Measurements from ENCODE around the gene STAB2. TPM values are rescaled to one million over a fixed set of nuclear protein-coding genes. Genes with fewer than 3 reads are reported as not detected.

STAB2 gene
- total RNA-seq, 2 donors from 2014 or later, result not detected

DNA sequence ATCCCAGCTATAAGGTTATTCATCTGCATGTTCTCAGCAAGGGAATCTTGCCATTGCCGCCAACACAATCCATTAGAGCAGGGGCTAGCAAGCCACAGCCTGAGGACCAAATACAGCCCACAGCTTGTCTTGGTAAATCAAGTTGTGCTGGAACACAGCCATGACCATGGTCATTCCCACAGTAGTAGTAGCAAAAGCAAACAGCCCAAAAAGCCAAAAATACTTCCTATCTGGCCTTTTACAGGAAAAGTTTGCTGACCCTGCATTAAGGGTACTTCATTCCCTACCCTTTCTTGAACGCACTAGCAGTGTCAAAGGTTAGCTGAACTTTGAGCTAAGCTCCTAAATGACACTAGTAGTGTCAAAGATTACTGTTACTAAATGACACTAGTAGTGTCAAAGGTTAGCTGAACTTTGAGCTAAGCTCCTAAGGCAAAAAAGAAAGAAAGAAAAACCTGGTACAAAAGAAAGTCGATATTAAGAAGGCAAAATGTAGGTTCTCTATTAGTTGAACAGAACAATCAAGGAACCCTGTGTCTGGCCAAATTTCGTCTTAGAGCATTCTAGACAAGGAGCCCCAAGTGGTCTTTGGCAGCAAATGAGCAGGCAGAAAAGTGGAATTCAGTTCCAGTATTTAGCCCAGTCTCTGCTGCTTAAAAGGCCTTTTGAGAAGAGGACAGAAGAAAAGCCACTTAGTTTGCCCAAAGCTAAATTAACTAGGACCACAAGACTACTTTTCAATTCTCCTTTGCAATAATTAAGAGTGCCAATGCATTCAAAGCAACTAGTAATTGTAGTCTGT is 186.2 kb downstream of the STAB2 start:
- Mint-ChIP-seq H3K36me3 (ENCODE audit: insufficient read depth in 2 of 2) (peaks cover 0 to 2% of the 10 kb centered on the region in 2 donors), H3K27me3 (ENCODE audit: low read depth) (no peaks in the 10 kb centered on the region), H3K27ac (no peak overlapping the region), H3K4me1 (ENCODE audit: low read depth) (no peaks in the 10 kb centered on the region), H3K9me3 (no peaks in the 10 kb centered on the region), H3K4me3 (no peak overlapping the region)
- DNase-seq, result no peak
- no peak for ATAC-seq (replicated peaks in 1 of 2)

DNA sequence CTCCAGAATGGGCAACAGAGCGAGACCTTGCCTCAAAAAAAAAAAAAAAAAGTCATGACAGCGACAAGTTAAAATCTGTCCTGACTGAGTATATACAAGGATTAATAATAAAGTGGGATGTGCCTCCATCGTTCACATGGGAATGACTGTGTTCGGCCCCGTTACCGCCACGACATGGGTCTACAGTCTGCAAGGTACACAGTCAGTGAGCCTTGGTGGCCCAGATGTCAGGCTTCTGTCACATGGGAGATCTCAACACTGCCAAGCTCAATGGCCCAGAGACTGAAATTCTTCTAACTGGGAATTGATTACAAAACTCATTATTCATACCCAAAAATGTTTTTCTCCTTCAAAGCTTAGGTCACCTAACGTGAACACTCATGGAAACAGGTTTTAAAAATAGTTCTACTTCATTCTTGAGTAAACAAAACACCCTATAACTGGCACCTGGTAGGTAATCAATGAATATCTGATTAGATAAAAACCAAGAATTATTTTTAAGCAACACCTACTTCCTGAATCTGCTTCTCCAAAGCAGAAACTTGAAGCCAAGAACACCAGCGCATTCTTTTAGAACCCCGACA is 188.0 kb downstream of the STAB2 start:
- no peak for ATAC-seq (replicated peaks in 1 of 2)
- H3K27me3 Mint-ChIP-seq (ENCODE audit: low read depth), result no peaks in the 10 kb centered on the region
- H3K4me1 Mint-ChIP-seq (ENCODE audit: low read depth), result no peaks in the 10 kb centered on the region
- H3K36me3 Mint-ChIP-seq (ENCODE audit: insufficient read depth in 2 of 2), result peaks cover 1 to 2% of the 10 kb centered on the region in 2 donors
- no peak for DNase-seq
- no peaks in the 10 kb centered on the region for H3K9me3 Mint-ChIP-seq
- H3K4me3 Mint-ChIP-seq, result no peak overlapping the region
- no peak overlapping the region for H3K27ac Mint-ChIP-seq

DNA sequence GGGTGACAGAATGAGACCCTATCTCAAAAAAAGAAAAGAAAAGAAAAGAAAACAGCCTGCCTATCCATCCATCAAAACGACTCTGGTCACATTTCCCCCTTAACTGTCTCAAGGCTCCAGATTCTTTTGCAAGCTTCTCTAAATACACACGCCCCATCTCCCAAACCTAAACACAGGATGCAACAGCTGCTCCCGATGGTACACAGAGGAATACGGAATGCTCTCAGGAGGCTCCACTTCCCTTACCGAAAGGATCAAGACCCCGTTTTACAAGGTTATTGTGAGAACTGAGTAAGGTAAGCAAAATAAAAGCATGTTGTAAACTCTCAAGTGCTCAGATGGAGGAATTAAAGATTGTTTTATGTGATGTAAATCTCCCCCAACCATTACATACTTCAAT is 191.7 kb downstream of the STAB2 start:
- Mint-ChIP-seq H3K4me1 (ENCODE audit: low read depth) (no peaks in the 10 kb centered on the region), H3K9me3 (no peaks in the 10 kb centered on the region), H3K27ac (no peak overlapping the region), H3K27me3 (ENCODE audit: low read depth) (no peaks in the 10 kb centered on the region), H3K36me3 (ENCODE audit: insufficient read depth in 2 of 2) (peaks cover 1 to 6% of the 10 kb centered on the region in 2 donors), H3K4me3 (no peak overlapping the region)
- DNase-seq, result no peak
- ATAC-seq (replicated peaks in 1 of 2), result no peak

DNA sequence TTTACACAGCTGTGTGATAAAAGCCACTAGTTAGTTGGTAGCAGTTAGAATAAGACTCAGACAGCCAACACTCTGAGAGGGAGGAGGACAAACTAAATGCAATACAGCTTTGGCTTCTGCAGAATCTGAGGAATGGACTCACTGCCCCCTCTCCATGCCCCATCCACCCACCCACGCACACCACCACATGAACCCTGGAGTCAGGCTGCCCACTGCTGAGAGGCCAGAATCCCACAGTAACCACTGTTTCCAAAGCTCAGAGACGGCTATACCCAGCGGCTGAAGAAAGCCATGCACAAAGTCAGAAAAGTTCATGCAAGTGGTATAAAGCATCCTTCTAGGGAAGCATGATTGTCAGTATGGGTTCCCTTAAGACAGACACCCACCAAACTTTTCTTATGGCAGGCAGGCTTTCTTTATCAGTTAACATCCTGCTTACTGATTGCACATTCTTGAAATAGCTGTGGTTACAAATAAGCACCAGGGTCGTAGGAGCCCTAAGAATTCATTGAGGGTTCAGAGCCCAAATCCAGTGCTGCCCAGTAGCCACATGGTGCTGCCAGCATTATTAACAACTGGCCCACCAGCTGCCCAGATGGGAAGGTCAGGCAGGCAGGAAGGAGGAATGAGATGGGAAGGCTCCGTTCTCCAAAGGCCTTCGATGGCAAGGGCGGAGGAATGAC is 192.5 kb downstream of the STAB2 start:
- peaks cover 3 to 9% of the 10 kb centered on the region in 2 donors for H3K36me3 Mint-ChIP-seq (ENCODE audit: insufficient read depth in 2 of 2)
- H3K27me3 Mint-ChIP-seq (ENCODE audit: low read depth), result no peaks in the 10 kb centered on the region
- H3K4me1 Mint-ChIP-seq (ENCODE audit: low read depth), result no peaks in the 10 kb centered on the region
- no peak for ATAC-seq (replicated peaks in 1 of 2)
- DNase-seq, result no peak
- H3K9me3 Mint-ChIP-seq, result no peaks in the 10 kb centered on the region
- no peak overlapping the region for H3K27ac Mint-ChIP-seq
- H3K4me3 Mint-ChIP-seq, result no peak overlapping the region

DNA sequence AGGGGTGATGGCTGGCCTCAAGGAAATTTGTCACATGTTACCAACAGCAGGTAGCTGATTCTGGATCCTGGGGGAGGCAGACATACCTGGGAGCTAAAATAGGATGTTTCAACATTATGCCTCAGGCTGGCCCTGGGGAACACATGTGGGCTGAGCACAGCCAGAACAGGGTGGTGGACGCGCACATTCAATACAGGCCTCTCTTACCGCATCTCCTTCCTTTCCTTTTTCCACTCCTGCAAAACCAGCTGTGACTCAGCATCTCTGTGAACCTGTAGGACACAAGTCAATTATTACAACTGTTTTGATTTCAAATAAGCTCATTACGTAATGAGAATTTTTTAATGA is 193.0 kb downstream of the STAB2 start:
- peaks cover 3 to 9% of the 10 kb centered on the region in 2 donors for H3K36me3 Mint-ChIP-seq (ENCODE audit: insufficient read depth in 2 of 2)
- DNase-seq, result no peak
- no peak overlapping the region for H3K27ac Mint-ChIP-seq
- no peak overlapping the region for H3K4me3 Mint-ChIP-seq
- no peaks in the 10 kb centered on the region for H3K27me3 Mint-ChIP-seq (ENCODE audit: low read depth)
- H3K4me1 Mint-ChIP-seq (ENCODE audit: low read depth), result no peaks in the 10 kb centered on the region
- no peaks in the 10 kb centered on the region for H3K9me3 Mint-ChIP-seq
- ATAC-seq (replicated peaks in 1 of 2), result no peak

DNA sequence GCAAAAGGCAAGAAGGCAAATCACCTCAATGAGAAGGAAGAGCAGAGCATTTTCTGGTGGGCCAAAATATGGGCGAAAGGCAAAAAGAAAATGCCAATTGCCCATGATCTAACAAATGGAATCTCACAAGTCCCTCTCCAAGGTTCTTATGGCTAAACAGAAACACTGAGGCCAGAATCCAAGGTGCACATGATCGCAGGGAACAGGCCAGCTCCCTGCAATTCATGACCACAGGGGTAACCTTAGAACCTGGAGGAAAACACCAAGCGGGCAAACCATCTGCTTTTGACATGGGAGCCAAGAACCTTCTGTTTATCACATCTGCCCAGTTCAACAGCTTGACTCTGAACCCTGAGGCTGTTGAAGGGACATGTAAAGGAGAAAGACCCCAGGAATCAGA is 193.9 kb downstream of the STAB2 start:
- ATAC-seq (replicated peaks in 1 of 2), result no peak
- Mint-ChIP-seq H3K4me3 (no peak overlapping the region), H3K36me3 (ENCODE audit: insufficient read depth in 2 of 2) (peaks cover 4 to 9% of the 10 kb centered on the region in 2 donors)

DNA sequence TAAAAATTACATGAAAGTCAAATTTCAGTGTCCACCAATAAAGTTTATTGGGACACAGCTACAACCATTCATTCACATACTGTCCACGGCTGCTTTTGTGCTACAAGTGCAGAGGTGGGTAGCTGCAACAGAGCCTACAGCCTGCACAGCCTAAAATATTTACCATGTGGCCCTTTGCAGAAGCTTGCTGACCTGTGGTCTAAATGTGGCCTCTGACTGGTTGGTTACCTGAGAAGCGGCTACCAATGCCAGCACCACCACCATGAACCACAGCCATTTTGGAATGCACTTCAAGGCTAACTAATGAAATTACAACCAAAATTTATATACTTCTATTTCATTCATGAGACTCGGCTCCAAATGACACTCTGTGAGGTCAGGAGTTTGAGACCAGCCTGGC is 195.3 kb downstream of the STAB2 start:
- DNase-seq (no peak), ATAC-seq (replicated peaks in 1 of 2) (no peak)
- Mint-ChIP-seq H3K4me1 (ENCODE audit: low read depth) (no peaks in the 10 kb centered on the region), H3K27ac (no peak overlapping the region), H3K4me3 (no peak overlapping the region), H3K36me3 (ENCODE audit: insufficient read depth in 2 of 2) (peaks cover 6 to 9% of the 10 kb centered on the region in 2 donors), H3K9me3 (no peaks in the 10 kb centered on the region), H3K27me3 (ENCODE audit: low read depth) (no peaks in the 10 kb centered on the region)

More for the DNA sequence above, 193.9 kb downstream of the STAB2 start:
- Mint-ChIP-seq H3K9me3 (no peaks in the 10 kb centered on the region), H3K27me3 (ENCODE audit: low read depth) (no peaks in the 10 kb centered on the region), H3K4me1 (ENCODE audit: low read depth) (no peaks in the 10 kb centered on the region), H3K27ac (no peak overlapping the region)
- no peak for DNase-seq

DNA sequence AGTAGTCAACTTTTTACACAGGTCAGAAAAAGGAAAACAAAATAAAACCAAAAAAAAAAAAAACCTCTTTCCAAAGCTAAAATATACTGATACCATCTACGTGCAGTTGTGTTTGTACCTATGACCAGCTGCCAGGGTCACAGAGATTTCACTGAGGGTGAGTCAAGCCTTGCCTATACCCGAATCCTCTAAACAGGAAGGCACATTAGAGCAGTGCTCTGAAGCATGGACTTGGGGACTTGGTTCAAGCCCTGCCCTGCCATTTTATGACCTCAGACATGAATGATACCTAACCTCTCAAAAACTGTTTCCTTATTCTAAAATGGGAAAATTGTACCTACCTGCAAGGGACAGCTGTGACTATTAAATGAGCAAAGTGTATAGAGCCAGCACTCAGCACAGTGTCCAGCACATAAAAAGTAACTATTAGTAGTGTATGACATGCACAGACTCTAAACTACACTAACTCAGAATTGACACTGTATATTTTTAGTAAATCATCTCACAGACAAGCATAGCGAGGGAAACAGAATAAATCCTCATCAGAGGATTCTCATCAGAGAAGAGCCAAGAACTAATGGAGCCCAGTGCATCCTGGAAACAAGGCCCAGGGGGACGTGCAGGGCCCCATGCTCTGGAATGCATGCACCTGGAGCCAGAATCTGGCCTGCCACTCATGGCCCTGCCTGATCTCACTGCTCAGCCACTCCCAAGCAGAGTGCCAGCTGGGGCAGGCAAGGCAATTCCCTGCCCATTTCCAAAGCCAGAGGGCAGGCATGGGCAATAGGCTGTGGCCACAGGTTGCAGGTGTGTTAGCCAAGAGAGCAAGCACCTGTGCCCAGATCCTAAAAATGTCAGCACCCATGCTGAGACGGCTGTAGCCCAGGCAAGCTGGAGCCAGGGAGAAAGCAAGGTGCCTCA is 196.9 kb downstream of the STAB2 start:
- ATAC-seq (replicated peaks in 1 of 2) (no peak), DNase-seq (no peak)
- H3K4me3 Mint-ChIP-seq, result no peak overlapping the region
- H3K27ac Mint-ChIP-seq, result no peak overlapping the region
- H3K36me3 Mint-ChIP-seq (ENCODE audit: insufficient read depth in 2 of 2), result peaks cover 5 to 7% of the 10 kb centered on the region in 2 donors
- no peaks in the 10 kb centered on the region for H3K9me3 Mint-ChIP-seq
- no peaks in the 10 kb centered on the region for H3K27me3 Mint-ChIP-seq (ENCODE audit: low read depth)
- no peaks in the 10 kb centered on the region for H3K4me1 Mint-ChIP-seq (ENCODE audit: low read depth)

DNA sequence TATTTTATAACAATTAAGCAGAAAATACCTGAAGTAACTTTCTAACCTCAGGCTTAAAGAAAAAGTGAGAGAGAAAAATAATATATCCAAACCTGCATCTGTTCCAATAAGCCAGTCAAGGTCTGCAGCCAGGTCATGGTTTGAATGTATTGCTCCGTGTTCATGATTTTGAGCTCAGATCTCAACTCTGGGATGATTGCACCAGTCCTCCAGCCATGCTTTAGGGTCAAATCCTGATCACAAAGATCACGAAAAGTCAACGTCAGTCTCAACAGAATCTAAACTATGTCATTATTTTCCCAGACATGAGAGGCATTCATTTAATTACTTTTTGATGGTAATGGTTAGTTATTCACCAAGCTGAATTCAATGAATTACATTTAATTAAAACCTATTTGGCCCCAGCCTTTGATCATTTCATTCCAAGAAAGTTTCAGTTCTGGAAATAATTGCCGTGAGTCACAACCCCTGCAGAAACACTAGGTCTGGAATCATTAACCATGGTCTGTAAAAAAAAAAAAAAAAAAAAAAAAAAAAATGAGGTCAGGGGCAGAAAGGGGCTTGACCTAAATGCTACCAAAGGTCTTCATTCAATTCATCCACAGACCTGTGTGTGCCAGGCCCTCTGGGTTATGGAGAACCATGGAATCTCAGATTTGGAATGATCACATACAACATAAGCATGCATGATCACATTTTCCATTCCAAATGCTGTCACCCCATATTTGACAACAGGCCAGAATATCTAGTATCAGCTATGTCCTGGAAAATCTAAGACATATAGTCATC is 198.4 kb downstream of the STAB2 start:
- Mint-ChIP-seq H3K4me1 (ENCODE audit: low read depth) (no peaks in the 10 kb centered on the region), H3K27me3 (ENCODE audit: low read depth) (no peaks in the 10 kb centered on the region), H3K36me3 (ENCODE audit: insufficient read depth in 2 of 2) (peaks cover 5 to 7% of the 10 kb centered on the region in 2 donors), H3K4me3 (no peak overlapping the region), H3K9me3 (no peaks in the 10 kb centered on the region), H3K27ac (no peak overlapping the region)
- no peak for ATAC-seq (replicated peaks in 1 of 2)
- no peak for DNase-seq

DNA sequence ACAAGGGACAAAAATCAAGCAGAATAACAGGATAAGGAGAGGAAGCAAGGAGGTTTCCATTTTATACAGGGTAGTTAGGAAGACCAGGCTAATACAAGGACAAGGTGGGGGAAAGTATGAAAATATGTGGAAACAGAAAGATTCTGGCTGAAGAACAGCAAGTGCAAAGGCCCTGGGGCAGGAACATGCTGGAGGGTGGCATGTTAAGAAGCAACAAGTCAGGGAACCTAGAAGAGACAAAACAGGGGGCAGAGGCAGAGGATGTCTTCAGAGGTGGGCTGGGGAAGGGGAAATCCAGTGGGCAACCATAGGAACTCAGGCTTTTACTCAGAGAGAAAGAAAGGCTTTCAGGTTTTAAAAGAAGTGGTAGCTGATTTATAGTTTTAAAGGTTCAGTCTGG is 199.1 kb downstream of the STAB2 start:
- Mint-ChIP-seq H3K9me3 (no peaks in the 10 kb centered on the region), H3K36me3 (ENCODE audit: insufficient read depth in 2 of 2) (peaks cover 5 to 7% of the 10 kb centered on the region in 2 donors), H3K4me1 (ENCODE audit: low read depth) (no peaks in the 10 kb centered on the region), H3K27me3 (ENCODE audit: low read depth) (no peaks in the 10 kb centered on the region), H3K27ac (no peak overlapping the region), H3K4me3 (no peak overlapping the region)
- ATAC-seq (replicated peaks in 1 of 2) (no peak), DNase-seq (no peak)

DNA sequence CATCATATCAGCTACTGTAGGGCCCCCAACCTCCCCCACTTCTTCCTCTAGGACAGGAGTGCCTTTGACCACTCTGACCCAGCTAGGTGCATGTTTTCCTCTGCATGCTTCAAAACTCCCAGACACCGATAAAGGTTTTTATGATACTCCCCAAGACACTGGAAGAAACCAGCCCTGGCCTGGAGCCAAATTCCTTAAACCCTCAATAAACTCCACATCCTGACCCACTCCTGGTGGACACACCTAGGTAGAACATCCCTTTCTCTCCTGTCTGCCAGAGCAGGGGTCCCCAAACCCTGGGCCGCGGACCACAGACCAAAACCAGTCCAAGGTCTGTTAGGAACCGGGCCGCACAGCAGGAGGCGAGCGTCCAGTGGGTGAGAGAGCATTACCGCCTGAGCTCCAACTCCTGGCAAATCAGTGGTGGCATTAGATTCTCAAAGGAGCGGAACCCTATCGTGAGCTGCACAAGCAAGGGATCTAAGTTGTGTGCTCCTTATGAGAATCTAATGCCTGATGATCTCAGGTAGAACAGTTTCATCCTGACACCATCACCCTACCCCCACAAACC is 204.4 kb downstream of the STAB2 start:
- H3K36me3 Mint-ChIP-seq (ENCODE audit: insufficient read depth in 2 of 2), result peaks cover 3% of the 10 kb centered on the region in 2 donors
- no peaks in the 10 kb centered on the region for H3K9me3 Mint-ChIP-seq
- no peak overlapping the region for H3K27ac Mint-ChIP-seq
- ATAC-seq (replicated peaks in 1 of 2) (no peak), DNase-seq (no peak)
- no peaks in the 10 kb centered on the region for H3K4me1 Mint-ChIP-seq (ENCODE audit: low read depth)
- H3K4me3 Mint-ChIP-seq, result no peak overlapping the region
- no peaks in the 10 kb centered on the region for H3K27me3 Mint-ChIP-seq (ENCODE audit: low read depth)

DNA sequence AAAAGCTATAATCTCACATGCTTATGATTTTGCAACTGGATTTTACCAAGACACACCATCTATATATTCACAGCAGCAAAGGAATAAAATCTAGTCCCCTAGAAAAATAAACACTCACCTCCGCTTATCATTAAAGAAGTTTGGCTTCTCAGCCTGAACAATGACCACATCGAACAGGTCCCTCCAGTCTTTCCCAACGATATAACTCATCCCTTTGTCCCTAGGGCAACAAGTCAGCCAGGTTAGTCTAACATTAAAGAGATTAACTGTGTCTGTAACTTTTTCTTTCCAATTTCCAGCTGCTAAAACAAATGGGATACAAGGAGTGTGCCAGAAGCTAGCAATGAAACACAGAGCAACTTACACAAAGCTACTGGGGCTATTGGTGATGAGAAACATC is 206.0 kb downstream of the STAB2 start:
- Mint-ChIP-seq H3K36me3 (ENCODE audit: insufficient read depth in 2 of 2) (peaks cover 3 to 7% of the 10 kb centered on the region in 2 donors), H3K4me1 (ENCODE audit: low read depth) (no peaks in the 10 kb centered on the region), H3K4me3 (no peak overlapping the region), H3K27me3 (ENCODE audit: low read depth) (no peaks in the 10 kb centered on the region), H3K9me3 (no peaks in the 10 kb centered on the region), H3K27ac (no peak overlapping the region)
- no peak for ATAC-seq (replicated peaks in 1 of 2)
- DNase-seq, result no peak
